Ishikawa (cell line): ENCODE data around the gene MN1.

ENCODE experiments used
- CREB1 ChIP-seq: IDR thresholded peaks from 2 replicates; pipeline ENCODE4 v1.6.1; 2012; ENCODE audit warnings: low read depth
- EP300 ChIP-seq: IDR thresholded peaks from 2 replicates; pipeline ENCODE4 v1.6.1; 2012; ENCODE audit warnings: borderline replicate concordance
- RAD21 ChIP-seq: IDR thresholded peaks from 2 replicates; pipeline ENCODE4 v1.6.1; 2012; ENCODE audit warnings: low read depth
- YY1 ChIP-seq: IDR thresholded peaks from 2 replicates; pipeline ENCODE4 v1.6.1; 2012; ENCODE audit warnings: low read depth

DNA sequence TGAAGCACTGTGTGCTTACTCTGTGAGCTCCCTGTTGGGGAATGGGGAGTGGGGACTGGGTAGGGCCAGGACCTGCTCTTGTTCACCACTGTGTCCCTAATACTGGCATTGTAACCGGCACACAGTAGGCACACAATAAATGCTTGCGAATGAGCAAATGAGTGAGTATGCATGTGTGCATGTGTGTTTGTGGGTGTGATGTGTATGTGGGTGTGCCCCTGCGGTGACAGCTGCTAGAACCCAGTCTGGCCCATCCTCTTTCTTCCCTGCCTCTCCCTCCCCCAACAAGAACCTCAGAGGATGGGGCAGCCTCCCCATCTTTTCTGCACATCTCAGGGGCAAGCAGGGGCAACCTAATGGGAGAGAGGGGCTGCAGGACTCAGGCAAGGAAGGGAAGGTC lies 90.5 kb downstream of the MN1 start:
- TF ChIP-seq CREB1 (no peak), RAD21 (no peak), YY1 (no peak), EP300 (no peak)
